Stimulated activated CD8-positive, alpha-beta memory T cell treated with anti-CD3 and anti-CD28 coated beads, Interleukin-4, amount 100 ng/mL, for 4 hours (primary cell): ENCODE results near the gene PIP4K2A.
"Not testable (repeated sequence)": the region's sequence is repeated elsewhere in the genome, so short reads cannot be mapped to it uniquely, and the experiment has no call there.

Source experiments
- DNase-seq, 2 donors: peaks; one replicate each; pipeline ENCODE4 v3.0.0-alpha.2; 2020; ENCODE audit warnings: low read depth in 2 of 2, low spot score in 1 of 2

The PIP4K2A gene

DNA sequence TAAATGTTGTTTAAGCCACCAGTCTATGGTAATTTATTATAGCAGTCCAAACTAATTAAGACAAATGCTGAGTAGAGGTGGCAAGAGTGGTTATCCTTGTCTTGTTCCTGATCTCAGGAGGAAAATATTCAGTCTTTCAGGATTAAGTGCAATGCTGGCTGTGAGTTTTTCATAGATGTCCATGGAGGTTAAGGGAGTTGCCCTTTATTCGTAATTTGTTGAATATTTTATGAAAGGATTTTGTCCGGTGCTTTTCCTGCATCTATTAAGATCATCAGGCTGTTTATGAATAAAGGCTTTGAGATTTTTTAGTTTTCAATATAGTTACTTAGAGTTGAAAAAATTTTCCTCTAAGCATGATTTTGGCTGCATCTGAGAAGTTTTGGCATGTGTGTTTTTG lies 186.9 kb downstream of the PIP4K2A start:
- no peak for DNase-seq

DNA sequence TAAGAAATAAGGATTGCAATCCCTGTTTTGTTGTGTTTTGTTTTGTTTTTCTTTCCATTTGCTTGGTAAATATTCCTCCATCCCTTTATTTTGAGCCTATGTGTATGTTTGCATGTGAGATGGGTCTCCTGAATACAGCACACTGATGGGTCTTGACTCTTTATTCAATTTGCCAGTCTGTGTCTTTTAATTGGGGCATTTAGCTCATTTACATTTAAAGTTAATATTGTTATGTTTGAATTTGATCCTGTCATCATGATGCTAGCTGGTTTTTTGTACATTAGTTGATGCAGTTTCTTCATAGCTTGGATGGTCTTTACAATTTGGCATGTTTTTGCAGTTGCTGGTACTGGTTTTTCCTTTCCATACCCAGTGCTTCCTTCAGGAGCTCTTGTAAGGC lies 190.0 kb downstream of the PIP4K2A start:
- not testable (repeated sequence) for DNase-seq

DNA sequence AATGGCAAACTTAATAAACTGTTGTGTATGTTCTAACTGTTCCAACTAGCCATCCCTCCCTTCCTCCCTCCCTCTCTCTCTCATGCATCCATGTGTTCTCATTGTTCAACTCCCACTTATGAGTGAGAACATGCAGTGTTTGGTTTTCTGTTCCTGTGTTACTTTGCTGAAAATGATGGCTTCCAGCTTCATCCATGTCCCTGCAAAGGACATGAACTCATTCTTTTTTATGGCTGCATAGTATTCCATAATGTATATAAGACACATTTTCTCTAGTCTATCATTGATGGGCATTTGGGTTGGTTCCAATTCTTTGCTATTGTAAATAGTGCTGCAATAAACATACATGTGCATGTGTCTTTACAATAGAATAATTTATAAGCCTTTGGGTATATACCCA lies 193.7 kb downstream of the PIP4K2A start:
- not testable (repeated sequence) for DNase-seq

DNA sequence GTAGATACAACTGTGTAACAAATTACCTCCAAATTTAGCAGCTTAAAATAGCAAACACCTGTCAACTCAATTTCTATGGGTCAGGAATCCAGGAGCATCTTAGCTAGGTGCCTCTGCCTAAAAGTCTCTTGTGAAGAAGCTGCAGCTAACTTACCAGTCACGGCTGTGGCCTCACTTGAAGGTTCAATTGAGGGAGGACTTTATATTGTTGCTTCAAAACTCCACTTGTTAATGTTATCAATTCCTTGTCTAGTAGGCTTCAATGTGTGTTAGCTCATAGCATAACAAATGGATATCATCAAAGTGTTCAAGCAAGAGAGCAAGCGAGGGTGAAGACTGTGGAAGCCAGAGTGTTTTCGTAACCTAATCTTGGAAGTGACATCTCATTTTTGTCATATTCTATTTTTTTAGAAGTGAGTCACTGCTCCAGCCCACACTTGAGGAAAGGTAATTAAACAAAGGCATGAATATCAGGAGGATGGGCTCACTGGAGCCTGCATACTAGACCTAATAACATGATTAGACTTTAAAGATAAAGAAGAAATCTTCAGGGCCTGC lies 196.1 kb downstream of the PIP4K2A start:
- no peak for DNase-seq

DNA sequence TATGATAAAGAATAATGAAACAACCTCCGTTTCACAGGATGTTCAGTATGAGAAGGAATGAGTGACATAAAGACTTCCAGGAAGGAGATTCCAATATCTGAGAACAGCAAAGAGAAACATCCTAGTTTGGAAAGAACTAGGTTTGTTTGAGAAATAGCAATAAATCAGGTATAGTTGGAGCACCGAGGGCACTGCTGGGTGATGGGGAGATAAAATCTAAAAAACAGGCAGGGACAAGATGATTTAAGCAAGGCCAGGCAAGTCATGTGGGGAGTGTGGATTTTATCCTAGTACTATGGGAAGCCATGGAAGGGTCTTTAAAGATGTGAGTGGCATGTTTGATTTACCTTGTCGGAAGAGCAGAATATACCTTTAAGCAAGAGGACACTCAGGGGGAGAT lies 199.4 kb downstream of the PIP4K2A start:
- DNase-seq = no peak

DNA sequence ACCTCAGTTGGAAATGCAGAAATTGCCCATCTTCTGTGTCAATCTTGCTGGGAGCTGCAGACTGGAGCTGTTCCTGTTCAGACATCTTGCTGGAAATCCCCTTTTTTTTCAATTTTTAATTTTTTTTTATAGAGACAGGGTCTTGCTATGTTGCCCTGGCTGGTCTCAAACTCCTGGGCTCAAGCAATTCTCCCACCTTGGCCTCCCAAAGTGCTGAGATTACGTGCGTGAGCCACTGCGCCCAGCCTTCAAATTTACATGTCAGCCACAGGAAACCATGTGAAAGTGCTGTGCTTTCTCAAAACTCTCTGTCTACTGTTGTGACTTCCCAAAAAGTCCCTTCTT lies 200.0 kb downstream of the PIP4K2A start:
- DNase-seq = not testable (repeated sequence)

DNA sequence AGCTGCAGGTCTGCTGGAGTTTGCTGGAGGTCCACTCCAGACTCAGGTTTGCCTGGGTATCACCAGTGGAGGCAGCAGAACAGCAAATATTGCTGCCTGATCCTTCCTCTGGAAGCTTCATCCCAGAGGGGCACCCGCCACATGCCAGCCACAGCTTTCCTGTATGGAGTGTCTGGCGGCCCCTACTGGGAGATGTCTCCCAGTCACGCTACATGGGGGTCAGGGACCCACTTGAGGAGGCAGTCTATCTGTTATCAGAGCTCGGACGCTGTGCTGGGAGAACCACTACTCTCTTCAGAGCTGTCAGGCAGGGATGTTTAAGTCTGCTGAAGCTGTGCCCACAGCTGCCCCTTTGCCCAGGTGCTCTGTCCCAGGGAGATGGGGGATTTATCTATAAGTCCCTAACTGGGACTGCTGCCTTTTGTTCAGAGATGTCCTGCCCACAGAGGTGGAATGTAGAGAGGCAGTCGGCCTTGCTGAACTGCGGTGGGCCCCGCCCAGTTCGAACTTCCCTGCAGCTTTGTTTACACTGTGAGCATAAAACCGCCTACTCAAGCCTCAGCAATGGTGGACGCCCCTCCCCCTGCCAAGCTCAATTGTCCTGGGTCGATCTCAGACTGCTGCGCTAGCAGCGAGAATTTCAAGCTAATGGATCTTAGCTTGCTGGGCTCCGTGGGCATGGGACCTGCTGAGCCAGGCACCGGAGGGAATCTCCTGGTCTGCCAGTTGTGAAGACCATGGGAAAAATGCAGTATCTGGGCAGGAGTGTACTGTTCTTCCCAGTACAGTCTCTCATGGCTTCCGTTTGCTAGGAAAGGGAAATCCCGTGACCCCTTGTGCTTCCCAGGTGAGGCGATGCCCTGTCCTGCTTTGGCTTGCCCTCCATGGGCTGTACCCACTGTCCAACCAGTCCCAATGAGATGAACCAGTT lies 200.6 kb downstream of the PIP4K2A start:
- not testable (repeated sequence) for DNase-seq

DNA sequence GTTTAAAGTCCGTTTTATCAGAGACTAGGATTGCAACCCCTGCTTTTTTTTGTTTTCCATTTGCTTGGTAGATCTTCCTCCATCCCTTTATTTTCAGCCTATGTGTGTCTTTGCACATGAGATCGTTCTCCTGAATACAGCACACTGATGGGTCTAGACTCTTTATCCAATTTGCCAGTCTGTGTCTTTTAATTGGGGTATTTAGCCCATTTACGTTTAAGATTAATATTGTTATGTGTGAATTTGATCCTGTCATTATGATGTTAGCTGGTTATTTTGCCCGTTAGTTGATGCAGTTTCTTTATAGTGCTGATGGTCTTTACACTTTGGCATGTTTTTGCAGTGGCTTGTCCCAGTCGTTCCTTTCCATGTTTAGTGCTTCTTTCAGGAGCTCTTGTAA lies 202.4 kb downstream of the PIP4K2A start:
- not testable (repeated sequence) for DNase-seq

DNA sequence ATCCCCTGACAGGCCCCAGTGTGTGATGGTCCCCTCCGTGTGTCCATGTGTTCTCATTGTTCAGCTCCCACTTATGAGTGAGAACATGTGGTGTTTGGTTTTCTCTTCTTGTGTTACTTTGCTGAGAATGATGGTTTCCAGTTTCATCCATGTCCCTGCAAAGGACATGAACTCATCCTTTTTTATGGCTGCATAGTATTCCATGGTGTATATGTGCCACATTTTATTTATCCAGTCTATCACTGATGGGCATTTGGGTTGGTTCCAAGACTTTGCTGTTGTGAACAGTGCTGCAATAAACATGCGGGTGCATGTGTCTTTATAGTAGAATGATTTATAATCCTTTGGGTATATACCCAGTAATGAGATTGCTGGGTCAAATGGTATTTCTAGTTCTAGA lies 206.2 kb downstream of the PIP4K2A start:
- DNase-seq = not testable (repeated sequence)

DNA sequence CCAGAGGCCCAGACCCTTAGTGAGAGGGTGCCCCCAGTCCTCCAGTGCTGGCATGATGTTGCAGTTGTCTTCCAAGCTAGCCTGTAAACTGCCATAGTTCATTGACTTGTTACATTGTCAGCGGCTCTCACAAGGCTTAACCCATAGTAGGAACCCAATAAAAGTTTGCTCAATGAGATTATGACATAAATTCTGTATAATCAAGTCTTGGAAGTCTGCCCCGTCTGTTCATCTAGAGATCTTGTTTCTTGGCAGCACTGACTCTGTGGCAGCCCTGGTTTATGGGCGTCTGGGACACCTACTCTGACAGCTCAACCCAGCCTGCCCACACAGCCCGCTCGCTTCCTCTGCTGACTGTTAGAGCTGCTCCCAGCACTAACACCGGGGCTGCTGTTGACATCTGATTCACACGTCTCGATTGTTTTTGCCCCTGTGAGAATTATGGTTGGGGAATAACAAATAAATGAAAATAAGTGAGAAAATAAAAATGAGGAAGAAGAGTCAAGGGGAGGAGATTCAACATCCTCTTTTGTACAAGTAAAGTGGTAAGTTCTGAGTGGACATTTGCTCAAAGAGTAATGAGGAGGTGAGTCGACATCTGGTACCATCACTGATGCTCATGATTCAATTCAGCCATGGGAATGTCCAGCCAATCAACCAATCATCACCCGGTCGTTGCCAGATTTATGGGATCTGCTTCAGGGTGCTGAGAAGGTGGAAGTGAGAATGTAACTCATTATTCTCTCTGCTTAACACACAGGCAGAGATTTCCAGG lies 208.3 kb downstream of the PIP4K2A start:
- DNase-seq = peak; percentile 33 to 49

DNA sequence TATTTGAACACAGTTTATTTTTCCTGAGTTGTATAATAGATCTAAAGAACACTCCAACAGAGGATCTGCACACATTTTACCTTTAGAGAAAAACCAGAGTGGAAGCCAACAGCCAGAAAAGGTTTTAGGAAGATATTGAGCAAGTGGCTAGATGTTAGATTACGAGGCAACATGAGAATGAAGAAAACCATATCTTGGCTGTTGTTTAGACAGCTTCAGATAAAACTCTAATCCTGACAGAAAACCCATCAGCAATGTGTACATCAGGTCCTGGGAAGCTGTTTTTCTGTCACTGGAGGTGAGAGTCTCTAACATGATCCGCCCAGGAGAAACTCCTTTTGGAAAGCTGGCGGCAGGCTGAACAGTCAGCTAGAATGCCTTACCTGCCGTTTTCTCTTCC lies 209.6 kb downstream of the PIP4K2A start:
- no peak for DNase-seq

DNA sequence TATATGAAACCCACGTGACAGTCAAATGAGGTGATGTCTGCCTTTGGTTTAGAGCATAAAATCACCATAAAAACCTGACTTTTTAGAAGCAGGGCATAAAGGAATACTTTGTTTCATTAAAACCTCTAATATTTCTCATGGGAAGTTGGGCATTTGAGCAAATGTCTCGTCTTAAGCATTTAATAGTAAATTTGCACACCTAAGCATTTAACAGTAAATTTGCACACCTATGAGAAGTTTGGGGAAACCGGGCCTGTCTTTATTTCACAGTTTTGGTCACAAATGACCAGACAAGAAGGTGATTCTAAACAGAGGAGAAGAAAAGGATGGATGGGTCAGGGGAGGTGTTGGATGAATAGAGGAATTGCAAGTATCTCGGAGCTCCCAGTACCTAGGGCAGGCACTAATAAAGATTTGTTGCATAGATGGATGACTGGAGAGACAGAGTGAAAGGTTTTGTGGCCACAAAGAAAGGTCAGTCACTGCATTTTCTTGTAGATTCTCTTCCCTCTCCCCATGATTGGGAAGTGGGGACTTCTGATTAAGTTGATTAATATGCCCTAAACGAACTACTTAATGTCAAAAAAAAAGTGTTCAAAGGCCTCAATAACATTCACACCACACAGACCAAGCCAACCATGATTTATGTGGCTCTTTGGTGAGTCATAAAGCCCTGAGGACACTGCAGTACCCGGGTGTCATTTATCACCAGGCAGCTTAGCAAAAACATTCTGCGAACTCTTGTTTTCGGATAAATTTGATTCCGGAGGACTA lies 210.9 kb downstream of the PIP4K2A start:
- no peak for DNase-seq

DNA sequence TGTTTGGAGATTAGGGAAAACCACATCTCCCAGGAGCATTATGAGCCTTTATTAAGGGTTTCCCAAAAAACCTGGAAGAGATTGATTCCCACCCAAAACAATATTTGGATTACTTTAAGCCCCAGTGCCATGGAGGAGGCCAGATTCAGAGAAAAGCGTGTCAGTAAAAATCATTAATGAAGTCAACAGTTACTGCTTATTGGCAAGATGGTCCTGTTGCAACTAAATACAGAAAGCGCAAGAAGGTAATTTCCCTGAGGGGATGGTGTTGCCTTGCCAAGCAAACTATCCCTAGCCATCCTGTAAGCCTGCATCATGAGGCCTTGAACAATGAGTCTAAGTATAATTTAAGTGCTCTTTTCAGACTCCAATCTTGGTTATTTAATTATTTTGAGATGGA lies 212.5 kb downstream of the PIP4K2A start:
- no peak for DNase-seq

DNA sequence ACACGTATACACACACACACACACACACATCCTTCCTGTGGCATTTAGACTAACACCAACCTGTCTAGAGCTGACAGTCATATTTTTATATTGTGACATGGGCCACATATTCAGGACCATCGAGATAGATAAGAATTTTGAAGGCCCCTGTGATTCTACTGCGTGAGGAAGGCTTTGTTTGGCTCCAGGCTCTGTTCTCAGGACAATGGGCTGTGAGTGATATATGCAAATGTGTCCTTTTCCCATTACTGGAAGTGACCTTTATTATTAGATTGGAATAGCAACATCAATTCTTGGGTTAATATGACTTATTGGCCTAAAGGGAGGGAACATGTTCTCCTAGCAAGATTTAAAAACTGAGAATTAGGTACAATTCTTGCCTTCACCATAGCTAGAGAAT lies 213.0 kb downstream of the PIP4K2A start:
- no peak for DNase-seq

DNA sequence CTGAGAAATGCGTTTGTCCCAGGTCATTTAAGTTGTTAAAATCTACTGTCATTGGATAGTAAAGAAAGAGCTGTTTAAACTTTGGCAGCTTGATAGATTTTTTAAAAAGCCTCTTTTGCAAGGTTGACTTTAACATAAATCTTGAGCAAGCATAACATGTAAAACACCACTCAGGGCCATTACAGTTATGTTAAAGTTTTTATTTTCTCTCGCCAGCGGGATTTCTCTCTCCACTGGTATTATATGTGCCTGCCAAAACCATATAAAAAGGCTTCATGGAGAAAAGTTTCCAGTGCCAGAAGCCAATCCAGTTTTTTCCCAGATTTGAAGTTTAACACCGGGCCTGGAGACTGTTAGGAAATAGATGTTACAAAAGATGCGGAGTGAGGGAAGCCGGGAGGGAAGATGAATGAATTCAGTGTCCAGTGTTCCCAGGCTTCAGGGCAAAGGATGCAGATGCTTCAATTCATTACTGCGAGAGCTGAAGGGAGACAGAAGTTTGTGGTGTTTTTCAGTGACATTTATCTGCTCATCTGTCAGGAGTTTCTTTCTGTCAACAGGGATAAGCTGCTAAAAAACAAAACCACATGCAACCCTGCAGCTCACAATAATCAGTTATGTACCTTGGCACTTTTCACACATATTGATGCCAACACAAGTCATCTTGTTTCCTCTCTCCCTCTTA lies 213.6 kb downstream of the PIP4K2A start:
- no peak for DNase-seq

DNA sequence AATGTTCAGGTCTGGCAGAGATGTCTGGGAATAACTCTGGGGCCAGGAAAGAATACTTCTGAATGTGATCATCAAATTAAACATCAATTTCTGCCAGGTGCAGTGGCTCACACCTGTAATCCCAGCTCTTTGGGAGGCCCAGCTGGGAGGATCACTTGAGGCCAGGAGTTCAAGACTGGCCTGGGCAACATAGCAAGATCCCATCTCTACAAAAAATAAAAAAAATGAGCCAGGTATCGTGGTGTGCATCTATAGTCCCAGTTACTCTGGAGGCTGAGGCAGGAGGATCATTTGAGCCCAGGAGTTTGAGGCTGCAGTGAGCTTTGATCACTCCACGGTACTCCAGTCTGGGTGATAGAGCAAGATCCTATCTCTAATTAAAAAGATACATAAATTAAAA lies 214.4 kb downstream of the PIP4K2A start:
- DNase-seq = not testable (repeated sequence)

DNA sequence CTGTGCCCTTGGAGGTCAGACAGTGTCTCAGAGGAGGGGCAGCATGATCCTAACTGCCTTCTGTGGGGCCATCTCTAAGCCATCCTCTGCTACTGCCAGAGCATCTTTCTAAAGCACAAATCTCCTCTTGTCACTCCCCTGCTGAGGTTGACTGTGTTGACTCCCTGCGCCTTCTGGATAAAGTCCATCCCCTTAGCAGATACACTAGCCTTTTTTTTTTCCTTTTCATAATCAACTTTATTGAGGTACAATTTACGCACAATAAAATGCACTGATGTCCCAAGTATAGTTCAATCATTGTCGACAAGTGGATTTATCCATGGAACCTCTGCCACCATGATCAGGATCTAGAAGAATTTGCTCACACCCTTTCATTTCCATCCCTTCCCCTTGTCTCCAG lies 219.0 kb downstream of the PIP4K2A start:
- no peak for DNase-seq

DNA sequence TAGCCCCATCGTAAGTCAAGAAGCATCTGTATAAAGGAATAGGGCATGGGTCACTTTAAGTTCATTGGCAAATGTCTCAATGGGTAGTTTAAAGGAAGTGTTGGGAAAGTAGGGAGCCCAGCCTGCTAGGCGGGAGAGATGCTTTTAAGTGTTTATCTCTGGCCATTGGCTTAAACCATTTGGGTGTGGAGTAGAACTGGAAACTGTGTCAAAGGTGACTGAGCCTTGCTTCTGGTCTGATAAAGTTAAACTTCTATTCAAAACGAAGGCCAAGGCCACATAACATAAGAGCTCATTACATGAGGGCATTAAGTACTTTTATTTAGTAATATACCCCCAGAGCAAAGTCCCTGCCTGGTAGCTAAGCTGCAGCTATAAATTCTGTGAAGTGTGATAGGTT lies 220.4 kb downstream of the PIP4K2A start:
- no peak for DNase-seq

DNA sequence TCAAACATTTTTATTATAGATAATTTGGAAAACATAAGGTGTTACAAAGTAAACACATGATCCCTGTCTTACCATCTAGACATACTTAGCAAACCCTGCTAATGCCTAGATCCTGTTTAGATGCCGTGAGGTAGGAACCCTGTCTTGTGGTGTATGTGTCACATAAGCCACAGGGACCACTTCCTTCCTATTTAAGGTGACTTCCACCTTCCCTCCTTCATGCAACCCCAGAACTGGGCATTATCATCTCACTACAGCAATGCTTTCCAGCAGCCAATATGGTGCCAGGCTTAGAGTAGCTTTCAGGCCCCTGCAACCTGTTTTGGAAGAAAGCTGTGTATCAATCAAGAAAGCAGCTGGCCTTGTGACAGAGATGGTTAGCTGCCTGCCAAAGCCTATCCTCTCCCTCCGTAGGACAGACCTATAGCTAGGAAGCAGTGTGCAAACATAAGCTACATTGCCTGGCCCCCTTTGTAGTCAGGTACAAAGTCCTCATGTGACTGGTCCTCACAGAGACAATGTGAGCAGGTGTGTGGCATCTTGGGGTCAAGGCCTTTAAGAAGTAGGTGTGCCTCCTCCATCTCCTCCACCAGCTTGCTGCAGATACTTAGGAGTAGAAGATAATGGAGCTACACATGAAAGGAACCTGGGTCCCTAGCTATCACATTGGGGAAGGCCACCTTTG lies 222.3 kb downstream of the PIP4K2A start:
- DNase-seq = no peak

DNA sequence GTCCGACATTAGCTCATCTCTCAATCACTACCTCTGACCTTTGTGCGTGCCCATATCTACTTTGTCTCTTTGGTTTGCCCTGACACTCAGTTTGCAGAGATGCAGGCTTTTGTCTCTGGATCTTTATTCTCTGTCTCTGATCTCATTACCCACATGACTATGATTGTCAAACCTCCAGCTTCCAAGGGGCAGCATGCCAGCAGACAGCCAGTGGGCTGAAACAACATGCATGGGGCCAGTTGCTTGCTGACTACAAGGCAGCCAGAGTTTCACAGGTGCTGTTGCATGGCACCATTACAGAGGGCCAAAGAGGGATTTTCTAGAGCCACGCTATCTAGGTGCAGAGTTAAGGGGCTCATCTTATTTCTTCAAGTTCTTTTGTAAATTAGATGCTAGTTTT lies 222.9 kb downstream of the PIP4K2A start:
- no peak for DNase-seq
